HL-60 (cell line): ENCODE data around the gene POLR3G.

Source experiments
- CTCF ChIP-seq: IDR thresholded peaks from one replicate; pipeline ENCODE4 v1.5.1; 2011; ENCODE audit warnings: low read length, control low read depth, inconsistent platforms; ENCODE audit not compliant: insufficient read depth
- GABPA ChIP-seq: IDR thresholded peaks from 2 replicates; pipeline ENCODE4 v1.6.1; 2012; ENCODE audit warnings: low read depth
- POLR2AphosphoS5 ChIP-seq: IDR thresholded peaks from 2 replicates; pipeline ENCODE4 v1.6.1; 2012; ENCODE audit warnings: low read depth
- REST ChIP-seq: IDR thresholded peaks from 2 replicates; pipeline ENCODE4 v1.6.1; 2012; ENCODE audit warnings: low read depth; ENCODE audit not compliant: insufficient replicate concordance
- SPI1 ChIP-seq: IDR thresholded peaks from 2 replicates; pipeline ENCODE4 v1.6.1; 2012; ENCODE audit warnings: low read depth, mild to moderate bottlenecking, borderline replicate concordance

- TF ChIP-seq POLR2AphosphoS5, result no peak
- TF ChIP-seq CTCF, result no peak
- no peak for TF ChIP-seq GABPA
- no peak for TF ChIP-seq REST
- no peak for TF ChIP-seq SPI1
Measured at GRCh38 chr5:90504743-90505142, 30.1 kb downstream of the POLR3G start.
